ENCODE results near the gene ALPK1. TPM values are rescaled to one million over a fixed set of nuclear protein-coding genes. Genes with fewer than 3 reads are reported as not detected.

Gene ALPK1
- total and polyA plus RNA-seq, 2 of the 8 experiments (the other 6 are each of a cell fraction or from before 2014, with no cell fraction given), result 0.08 to 0.43 TPM

- H3K23ac ChIP-seq (ENCODE audit: insufficient read length), result no peak overlapping the region
- H2AFZ ChIP-seq (ENCODE audit: low read length), result no peak overlapping the region
- H2AK5ac ChIP-seq (ENCODE audit: low read depth, low read length), result no peak overlapping the region
- no peak overlapping the region for H3K9ac ChIP-seq (replicated peaks in 1 of 4; ENCODE audit: extremely low read depth in 1 of 4, low read depth in 3 of 4, low read length in 3 of 4)
- no peak overlapping the region for H3K4me2 ChIP-seq (ENCODE audit: insufficient read depth in 1 of 2, low read depth in 2 of 2, low read length in 2 of 2)
- TF ChIP-seq HDAC6 (IDR thresholded peaks at IDR 0.05; ENCODE audit: low read depth, low read length) (no peak), KDM5A (IDR thresholded peaks at IDR 0.05; ENCODE audit: low read length) (no peak), BCL11A (IDR thresholded peaks at IDR 0.05; ENCODE audit: low read depth in 2 of 2, low read length in 2 of 2) (no peak), TBP (IDR thresholded peaks at IDR 0.05; ENCODE audit: low read depth, low read length) (no peak), CHD1 (IDR thresholded peaks at IDR 0.05; ENCODE audit: low read depth, low read length) (no peak), POLR2AphosphoS5 (IDR thresholded peaks at IDR 0.05; ENCODE audit: low read depth, low read length) (no peak), ATF2 (IDR thresholded peaks at IDR 0.05; ENCODE audit: low read length) (no peak), USF2 (IDR thresholded peaks at IDR 0.05; ENCODE audit: low read length) (no peak), JUN (IDR thresholded peaks at IDR 0.05; ENCODE audit: low read depth, low read length) (no peak), YY1 (IDR thresholded peaks at IDR 0.05; ENCODE audit: low read depth, low read length) (no peak), SUZ12 (IDR thresholded peaks at IDR 0.05; ENCODE audit: low read length) (no peak), SIRT6 (IDR thresholded peaks at IDR 0.05; ENCODE audit: low read length) (no peak), NRF1 (IDR thresholded peaks at IDR 0.05; ENCODE audit: low read depth, low read length) (no peak)
- H3K56ac ChIP-seq (replicated peaks; ENCODE audit: insufficient read length, low read depth, low read length), result no peak overlapping the region
- no peaks in the 10 kb centered on the region for H3K9me3 ChIP-seq (ENCODE audit: insufficient read depth in 2 of 2, low read depth in 1 of 2, low read length in 1 of 2)
- no peak overlapping the region for H2BK12ac ChIP-seq (ENCODE audit: low read depth, low read length)
- no peak overlapping the region for H3K14ac ChIP-seq (ENCODE audit: insufficient read length)
- H4K20me1 ChIP-seq (replicated peaks in 1 of 2; ENCODE audit: control insufficient read depth in 1 of 2, insufficient read depth in 2 of 2, low read length in 2 of 2), result no peaks in the 10 kb centered on the region
- no peak overlapping the region for H2BK120ac ChIP-seq (replicated peaks; ENCODE audit: low read depth, low read length)
- ChIA-PET POLR2A (ENCODE audit: partially characterized antibody) (no interaction called here), CTCF (ENCODE audit: partially characterized antibody) (interaction anchor here (1.1 to 2.5 kb wide), 5 partner anchors 10 to 176 kb away, joined by 3 to 7 read pairs (median 6); no protein-coding TSS in a partner anchor)
- H3K79me1 ChIP-seq (ENCODE audit: low read depth, low read length), result no peaks in the 10 kb centered on the region
- no peaks in the 10 kb centered on the region for H3K79me2 ChIP-seq (ENCODE audit: control insufficient read depth in 1 of 2, insufficient read depth in 2 of 2, low read length in 2 of 2)
- H2BK15ac ChIP-seq (ENCODE audit: low read length), result peak overlapping the region; percentile 75; the same call in 1 of the 2 replicates
- no peak overlapping the region for H2BK5ac ChIP-seq (ENCODE audit: low read depth, low read length)
- no peak overlapping the region for H4K8ac ChIP-seq (ENCODE audit: extremely low read depth, insufficient read depth, low read length)
- no peak overlapping the region for H4K5ac ChIP-seq (ENCODE audit: insufficient read length, low read depth, low read length)
- H3K27ac ChIP-seq (ENCODE audit: low read depth, low read length), result no peak overlapping the region
- DNase-seq (ENCODE audit: low read depth in 1 of 2, low spot score in 2 of 2), result no peak
- H3K4me1 ChIP-seq (replicated peaks in 1 of 4; ENCODE audit: control insufficient read depth in 3 of 4, insufficient read depth in 4 of 4, low read length in 3 of 4), result peaks cover 4 to 16% (median 14%) of the 10 kb centered on the region in 4 experiments; a peak in 6 of 7 replicates
- FAIRE-seq, result no peak
- H2BK20ac ChIP-seq (ENCODE audit: low read length), result peak overlapping the region; percentile 62
- no peak overlapping the region for H4K91ac ChIP-seq (replicated peaks; ENCODE audit: insufficient read length, low read length)
- no peak overlapping the region for H3K4ac ChIP-seq (replicated peaks; ENCODE audit: insufficient read length, low read depth, low read length)
- H3K18ac ChIP-seq (ENCODE audit: extremely low read depth, low read length), result peak overlapping the region; percentile 15; the same call in 1 of the 2 replicates
- H3K36me3 ChIP-seq (ENCODE audit: control insufficient read depth in 2 of 4, insufficient read depth in 4 of 4, low read length in 3 of 4), result no peaks in the 10 kb centered on the region
- no peaks in the 10 kb centered on the region for H3K23me2 ChIP-seq (ENCODE audit: low read depth, low read length)
- WGBS, 2 experiments (ENCODE audit: extremely low coverage in 1 of 2, insufficient coverage in 1 of 2, insufficient read length in 1 of 2, insufficient replicate concordance in 2 of 2, low coverage in 1 of 2, low lambda C conversion rate in 2 of 2, missing lambda C conversion rate in 1 of 2), result 71% methylated on average over 5 of the region's 5 CpGs; no CpG with 5 or more reads in 1 of the 2 experiments
- no peak overlapping the region for H3K4me3 ChIP-seq (ENCODE audit: extremely low read depth in 1 of 4, insufficient read depth in 2 of 4, low read depth in 3 of 4, low read length in 4 of 4)
- no peaks in the 10 kb centered on the region; a peak in 2 of 7 replicates for H3K27me3 ChIP-seq (replicated peaks in 1 of 4; ENCODE audit: control insufficient read depth in 3 of 4, extremely low read depth in 1 of 4, insufficient read depth in 3 of 4, low read length in 3 of 4)
Observed at GRCh38 chr4:112341033-112341432, 43.9 kb downstream of the ALPK1 start.
